Vagina (tissue), 2 donors: ENCODE results near the gene DNPEP. TPM values are rescaled to one million over a fixed set of nuclear protein-coding genes. Genes with fewer than 3 reads are reported as not detected.

Source experiments
- DNase-seq, 2 donors: peaks; one replicate each; pipeline ENCODE4 v3.0.0-alpha.2; 2017; ENCODE audit errors: extremely low spot score in 2 of 2
- H3K27ac ChIP-seq: fragments of 200-600 bp; sonication (generic); one replicate; pipeline ENCODE4 v1.5.1; 2019
- H3K27me3 ChIP-seq: fragments of 200-600 bp; sonication (generic); one replicate; pipeline ENCODE4 v1.5.1; 2019
- H3K36me3 ChIP-seq, 2 donors: fragments of 200-600 bp; sonication (generic); one replicate each; pipeline ENCODE4 v1.5.1; 2017 to 2019
- H3K4me1 ChIP-seq: fragments of 200-600 bp; sonication (generic); one replicate; pipeline ENCODE4 v1.5.1; 2019
- H3K4me3 ChIP-seq, 2 donors: fragments of 200-600 bp; sonication (generic); 1 replicate in 1 of 2; 2 replicates in 1 of 2; pipeline ENCODE4 v1.5.1; 2016 to 2019
- H3K9me3 ChIP-seq: fragments of 200-600 bp; sonication (generic); one replicate; pipeline ENCODE4 v1.5.1; 2019
- CTCF ChIP-seq, 3 experiments: fragments of 450-650 bp in 2 of 3; fragments of 200-600 bp in 1 of 3; sonication (generic) in 1 of 3; IDR thresholded peaks; one replicate each; pipeline ENCODE4 v1.5.1; 2017 to 2019; ENCODE audit warnings: antibody characterized with exemption in 3 of 3, mild to moderate bottlenecking in 2 of 3, moderate library complexity in 2 of 3
- POLR2A ChIP-seq, 2 donors: fragments of 450-650 bp; IDR thresholded peaks; one replicate each; pipeline ENCODE4 v1.6.1; 2017; ENCODE audit warnings: antibody characterized with exemption in 2 of 2, mild to moderate bottlenecking in 2 of 2, moderate library complexity in 2 of 2
- POLR2AphosphoS5 ChIP-seq, 2 donors: sonication (generic); formaldehyde crosslinking; IDR thresholded peaks; one replicate each; pipeline ENCODE4 v1.9.0; 2017; ENCODE audit warnings: antibody characterized with exemption in 2 of 2, mild to moderate bottlenecking in 2 of 2, low read depth in 1 of 2; ENCODE audit not compliant: insufficient read depth in 1 of 2
- intact Hi-C: fragments of 100-400 bp; cut with DNase I; formaldehyde crosslinking; loops from one replicate; pipeline ENCODE4 v1.15.1; 2023
- total RNA-seq: library from RNA; depleted of rRNA; stranded (reverse); fragments of >200 nt; gene quantifications from one replicate; pipeline ENCODE4 v1.2.3, GENCODE V29; 2016

The DNPEP gene
- total RNA-seq, 1 donor from 2014 or later, result 62.9 TPM

GRCh38 chr2:219434718-219435525, 47.2 kb upstream of the DNPEP start, which contains the start of gene SPEG:
Gene SPEG (plus strand): TSS chr2:219434843. CDS start chr2:219434978, 135 bp downstream.
- intact Hi-C loops, result no loop called here
- Histone ChIP-seq H3K27ac (peak within 1 kb of the TSS; percentile 65), H3K36me3 (no peaks in the 10 kb centered on the region), H3K9me3 (no peaks in the 10 kb centered on the region), H3K4me1 (peaks cover 11% of the 10 kb centered on the region), H3K4me3 (peak within 1 kb of the TSS; percentile 13 to 31), H3K27me3 (peaks cover 6% of the 10 kb centered on the region)
- TF ChIP-seq POLR2A (IDR thresholded peaks at IDR 0.05) (no peak), POLR2AphosphoS5 (IDR thresholded peaks at IDR 0.05; ENCODE audit: insufficient read depth in 1 of 2, low read depth in 1 of 2) (no peak), CTCF (IDR thresholded peaks at IDR 0.05) (no peak)
- no peak for DNase-seq

- H3K4me3 ChIP-seq, result peak overlapping the region in 1 of 2 donors; percentile 31
- no peak for DNase-seq
These were observed 46.7 kb upstream of the DNPEP start for GRCh38 chr2:219434468-219434717.

GRCh38 chr2:219433666-219434467, 46.2 kb upstream of the DNPEP start:
- Histone ChIP-seq H3K27me3 (peaks cover 6% of the 10 kb centered on the region), H3K27ac (peak overlapping the region; percentile 65), H3K36me3 (no peaks in the 10 kb centered on the region), H3K4me1 (peaks cover 11% of the 10 kb centered on the region), H3K9me3 (no peaks in the 10 kb centered on the region), H3K4me3 (no peak overlapping the region)
- no peak for DNase-seq
- intact Hi-C loops, result no loop called here
- no peak for TF ChIP-seq POLR2A (IDR thresholded peaks at IDR 0.05)
- TF ChIP-seq POLR2AphosphoS5 (IDR thresholded peaks at IDR 0.05; ENCODE audit: insufficient read depth in 1 of 2, low read depth in 1 of 2), result no peak
- TF ChIP-seq CTCF (IDR thresholded peaks at IDR 0.05), result peak in 1 of 3 experiments; percentile 7

More at GRCh38 chr2:219434468-219434717, 46.7 kb upstream of the DNPEP start:
- Histone ChIP-seq H3K4me1 (peaks cover 11% of the 10 kb centered on the region), H3K9me3 (no peaks in the 10 kb centered on the region), H3K27ac (peak overlapping the region; percentile 65), H3K27me3 (peaks cover 6% of the 10 kb centered on the region), H3K36me3 (no peaks in the 10 kb centered on the region)
- TF ChIP-seq CTCF (IDR thresholded peaks at IDR 0.05) (no peak), POLR2A (IDR thresholded peaks at IDR 0.05) (no peak), POLR2AphosphoS5 (IDR thresholded peaks at IDR 0.05; ENCODE audit: insufficient read depth in 1 of 2, low read depth in 1 of 2) (no peak)
- intact Hi-C loops, result no loop called here

- H3K36me3 ChIP-seq, result no peaks in the 10 kb centered on the region
- peak overlapping the region; percentile 1 for H3K27ac ChIP-seq
- no peak overlapping the region for H3K4me3 ChIP-seq
- DNase-seq, result no peak
- intact Hi-C loops, result no loop called here
- no peaks in the 10 kb centered on the region for H3K9me3 ChIP-seq
- H3K27me3 ChIP-seq, result peaks cover 6% of the 10 kb centered on the region
- no peak for TF ChIP-seq POLR2A (IDR thresholded peaks at IDR 0.05)
- TF ChIP-seq POLR2AphosphoS5 (IDR thresholded peaks at IDR 0.05; ENCODE audit: insufficient read depth in 1 of 2, low read depth in 1 of 2), result peak in 1 of 2 donors; percentile 63
- H3K4me1 ChIP-seq, result peaks cover 11% of the 10 kb centered on the region
These were observed 43.2 kb upstream of the DNPEP start for GRCh38 chr2:219430633-219431615.
